Stimulated activated CD8-positive, alpha-beta memory T cell treated with anti-CD3 and anti-CD28 coated beads, Interleukin-2, amount 100 ng/mL, for 48 hours (primary cell): ENCODE results near the gene CBLL1.

ENCODE experiments used
- DNase-seq, 2 donors: peaks; one replicate each; pipeline ENCODE4 v3.0.0-alpha.2; 2020; ENCODE audit warnings: low read depth in 2 of 2

Gene CBLL1

GRCh38 chr7:107744345-107744750 lies 406 bp downstream of the CBLL1 start:
- DNase-seq, result no peak

GRCh38 chr7:107746006-107746405 lies 2.1 kb downstream of the CBLL1 start:
- DNase-seq, result no peak

GRCh38 chr7:107751113-107751512 lies 7.2 kb downstream of the CBLL1 start:
- no peak for DNase-seq

- DNase-seq, result no peak
These were observed 10.7 kb downstream of the CBLL1 start for GRCh38 chr7:107754642-107755041.

GRCh38 chr7:107758667-107759066 lies 14.7 kb downstream of the CBLL1 start:
- no peak for DNase-seq

GRCh38 chr7:107767391-107767790 lies 23.4 kb downstream of the CBLL1 start:
- no peak for DNase-seq

GRCh38 chr7:107768263-107768662 lies 24.3 kb downstream of the CBLL1 start:
- DNase-seq, result no peak

GRCh38 chr7:107773027-107773426 lies 29.1 kb downstream of the CBLL1 start:
- DNase-seq, result no peak

- no peak for DNase-seq
These were observed 33.8 kb downstream of the CBLL1 start for GRCh38 chr7:107777702-107778101.

- no peak for DNase-seq
These were observed 34.3 kb downstream of the CBLL1 start for GRCh38 chr7:107778283-107778682.

- no peak for DNase-seq
These were observed 35.7 kb downstream of the CBLL1 start for GRCh38 chr7:107779647-107780099.

- DNase-seq, result no peak
These were observed 38.4 kb downstream of the CBLL1 start for GRCh38 chr7:107782374-107782773.

GRCh38 chr7:107783648-107784047 lies 39.7 kb downstream of the CBLL1 start:
- DNase-seq, result no peak

GRCh38 chr7:107785170-107785569 lies 41.2 kb downstream of the CBLL1 start:
- DNase-seq, result no peak

GRCh38 chr7:107785926-107786325 lies 42.0 kb downstream of the CBLL1 start:
- DNase-seq, result no peak

GRCh38 chr7:107788216-107788615 lies 44.3 kb downstream of the CBLL1 start:
- DNase-seq, result no peak

- no peak for DNase-seq
These were observed 44.7 kb downstream of the CBLL1 start for GRCh38 chr7:107788662-107789061.

- DNase-seq, result no peak
These were observed 45.7 kb downstream of the CBLL1 start for GRCh38 chr7:107789647-107790046.

- no peak for DNase-seq
These were observed 48.4 kb downstream of the CBLL1 start for GRCh38 chr7:107792364-107792763.

- DNase-seq, result no peak
These were observed 55.8 kb downstream of the CBLL1 start for GRCh38 chr7:107799647-107800264.

- DNase-seq, result no peak
These were observed 59.2 kb downstream of the CBLL1 start, which contains the start of gene SLC26A3 for GRCh38 chr7:107803009-107803610. TSS of gene SLC26A3 (minus strand) at chr7:107803223. CDS start at chr7:107794509, 8,714 bp downstream.

GRCh38 chr7:107809179-107809578 lies 65.2 kb downstream of the CBLL1 start:
- no peak for DNase-seq

GRCh38 chr7:107810626-107811025 lies 66.7 kb downstream of the CBLL1 start:
- no peak for DNase-seq
